IMR-90 (cell line): ENCODE measurements around the gene LANCL1. TPM values are rescaled to one million over a fixed set of nuclear protein-coding genes. Genes with fewer than 3 reads are reported as not detected.

Source experiments
- ATAC-seq: fragments of 200-7000 bp; cut with Tn5 transposase; 2 replicates; pipeline ENCODE4 v1.9.1; 2020; ENCODE audit warnings: low read depth, mild to moderate bottlenecking, moderate library complexity
- BruUV-seq: library from RNA; stranded (reverse); fragments of 400-500 nt; replicated peaks from 2 replicates; lab custom pipeline; 2021; lab: Mats Ljungman, UMichigan
- CTCF ChIA-PET: fragments of 300-600 bp; formaldehyde crosslinking; extraction: SDS; loops from one replicate; lab custom pipeline; 2021; ENCODE audit warnings: antibody characterized with exemption; lab: Yijun Ruan, JAX
- POLR2A ChIA-PET: fragments of 300-600 bp; sonication (Branson Sonifier 250); formaldehyde crosslinking; loops from one replicate; lab custom pipeline; 2022; ENCODE audit warnings: antibody characterized with exemption; ENCODE audit not compliant: unreplicated experiment; lab: Charles Lee
- DNase-seq: peaks from one replicate; pipeline ENCODE4 v3.0.0; 2013
- H2AFZ ChIP-seq: replicated peaks from 2 replicates; pipeline ENCODE3; 2013; ENCODE audit warnings: low read length, mild to moderate bottlenecking; ENCODE audit not compliant: poor library complexity
- H2AK5ac ChIP-seq: 2 replicates; pipeline ENCODE4 v1.6.1; 2013; ENCODE audit warnings: low read depth, low read length, inconsistent platforms
- H2AK9ac ChIP-seq: replicated peaks from 2 replicates; pipeline ENCODE3; 2013; ENCODE audit warnings: mild to moderate bottlenecking, low read depth, low read length, moderate library complexity; ENCODE audit not compliant: poor library complexity
- H2BK120ac ChIP-seq: 2 replicates; pipeline ENCODE4 v1.6.1; 2013; ENCODE audit warnings: low read depth, low read length, inconsistent platforms
- H2BK15ac ChIP-seq: 3 replicates; pipeline ENCODE4 v1.6.1; 2013; ENCODE audit warnings: low read depth, low read length, inconsistent platforms
- H2BK20ac ChIP-seq: 2 replicates; pipeline ENCODE4 v1.6.1; 2013; ENCODE audit warnings: low read depth, mild to moderate bottlenecking, inconsistent platforms, low read length, moderate library complexity
- H2BK5ac ChIP-seq: 2 replicates; pipeline ENCODE4 v1.6.1; 2013; ENCODE audit warnings: mild to moderate bottlenecking, low read depth, low read length, inconsistent platforms; ENCODE audit not compliant: poor library complexity, severe bottlenecking
- H3K14ac ChIP-seq: replicated peaks from 2 replicates; pipeline ENCODE4 v1.6.1; 2013; ENCODE audit warnings: low read depth, low read length, inconsistent platforms
- H3K18ac ChIP-seq: 2 replicates; pipeline ENCODE4 v1.6.1; 2013; ENCODE audit warnings: low read depth, low read length, control low read depth
- H3K23ac ChIP-seq: 2 replicates; pipeline ENCODE4 v1.6.1; 2013; ENCODE audit warnings: low read depth, low read length, inconsistent platforms
- H3K27ac ChIP-seq: 2 replicates; pipeline ENCODE4 v1.5.1; 2013; ENCODE audit warnings: mild to moderate bottlenecking, control low read depth, low read length; ENCODE audit not compliant: insufficient read depth
- H3K27me3 ChIP-seq: 2 replicates; pipeline ENCODE4 v1.6.1; 2013; ENCODE audit warnings: low read length; ENCODE audit not compliant: control insufficient read depth, insufficient read depth
- H3K36me3 ChIP-seq: 2 replicates; pipeline ENCODE4 v1.6.1; 2013; ENCODE audit warnings: low read length, mixed read lengths; ENCODE audit not compliant: control insufficient read depth, insufficient read depth
- H3K4ac ChIP-seq: 2 replicates; pipeline ENCODE4 v1.6.1; 2013; ENCODE audit warnings: low read depth, low read length, inconsistent platforms
- H3K4me1 ChIP-seq: 2 replicates; pipeline ENCODE4 v1.6.1; 2013; ENCODE audit warnings: low read length, mixed read lengths; ENCODE audit not compliant: control insufficient read depth, insufficient read depth
- H3K4me2 ChIP-seq: 2 replicates; pipeline ENCODE4 v1.6.1; 2013; ENCODE audit warnings: low read depth, mild to moderate bottlenecking, control low read depth, low read length, moderate library complexity
- H3K4me3 ChIP-seq: 2 replicates; pipeline ENCODE4 v1.5.1; 2013; ENCODE audit warnings: low read depth, mild to moderate bottlenecking, control low read depth, low read length, moderate library complexity; ENCODE audit not compliant: insufficient read depth
- H3K56ac ChIP-seq: 2 replicates; pipeline ENCODE4 v1.6.1; 2013; ENCODE audit warnings: low read length, inconsistent platforms; ENCODE audit not compliant: insufficient read depth; ENCODE audit errors: extremely low read depth
- H3K79me1 ChIP-seq, 2 experiments: 2 replicates each; pipeline ENCODE4 v1.6.1; 2013; ENCODE audit warnings: low read length in 2 of 2, inconsistent platforms in 1 of 2, low read depth in 1 of 2
- H3K9ac ChIP-seq: 2 replicates; pipeline ENCODE4 v1.6.1; 2013; ENCODE audit warnings: low read depth, low read length, control low read depth
- H3K9me1 ChIP-seq: 2 replicates; pipeline ENCODE4 v1.6.1; 2013; ENCODE audit warnings: low read length, inconsistent platforms; ENCODE audit not compliant: insufficient read depth
- H3K9me3 ChIP-seq: 2 replicates; pipeline ENCODE4 v1.6.1; 2013; ENCODE audit warnings: low read length; ENCODE audit not compliant: control insufficient read depth, insufficient read depth
- H4K20me1 ChIP-seq: 2 replicates; pipeline ENCODE4 v1.6.1; 2013; ENCODE audit warnings: low read length, inconsistent platforms; ENCODE audit not compliant: insufficient read depth
- H4K5ac ChIP-seq: 2 replicates; pipeline ENCODE4 v1.6.1; 2013; ENCODE audit warnings: mild to moderate bottlenecking, low read depth, low read length, control low read depth
- H4K8ac ChIP-seq, 2 experiments: 2 replicates each; pipeline ENCODE4 v1.6.1; 2013; ENCODE audit warnings: low read depth in 2 of 2, low read length in 2 of 2, control low read depth in 1 of 2, inconsistent platforms in 1 of 2
- H4K91ac ChIP-seq: 2 replicates; pipeline ENCODE4 v1.6.1; 2013; ENCODE audit warnings: low read depth, low read length, inconsistent platforms; ENCODE audit not compliant: insufficient read depth
- BHLHE40 ChIP-seq: fragments of 150-350 bp; IDR thresholded peaks from 2 replicates; pipeline ENCODE4 v1.6.1; 2016; ENCODE audit warnings: mild to moderate bottlenecking, low read depth, low read length
- CEBPB ChIP-seq: IDR thresholded peaks from 2 replicates; pipeline ENCODE4 v1.6.1; 2012; ENCODE audit warnings: low read depth, low read length, improper control_type of control experiment
- CHD1 ChIP-seq: IDR thresholded peaks from 2 replicates; pipeline ENCODE4 v1.6.1; 2012; ENCODE audit warnings: low read depth, low read length, improper control_type of control experiment
- CTCF ChIP-seq: conservative IDR thresholded peaks from 2 replicates; pipeline ENCODE4 v1.5.1; 2012; ENCODE audit warnings: mild to moderate bottlenecking, low read depth, low read length, improper control_type of control experiment
- ELK1 ChIP-seq: fragments of 150-350 bp; IDR thresholded peaks from 2 replicates; pipeline ENCODE4 v1.6.1; 2016; ENCODE audit warnings: low read depth, mild to moderate bottlenecking, low read length, moderate library complexity, borderline replicate concordance
- FOS ChIP-seq: fragments of 150-350 bp; IDR thresholded peaks from 2 replicates; pipeline ENCODE4 v1.6.1; 2016; ENCODE audit warnings: low read depth, low read length
- MAFK ChIP-seq: IDR thresholded peaks from 2 replicates; pipeline ENCODE4 v1.6.1; 2012; ENCODE audit warnings: low read depth, low read length, improper control_type of control experiment
- MAZ ChIP-seq: IDR thresholded peaks from 2 replicates; pipeline ENCODE4 v1.6.1; 2012; ENCODE audit warnings: low read depth, mild to moderate bottlenecking, low read length, improper control_type of control experiment, moderate library complexity, borderline replicate concordance
- MXI1 ChIP-seq: IDR thresholded peaks from 2 replicates; pipeline ENCODE4 v1.6.1; 2012; ENCODE audit warnings: low read depth, mild to moderate bottlenecking, low read length, moderate library complexity, borderline replicate concordance
- NFE2L2 ChIP-seq: fragments of 150-350 bp; IDR thresholded peaks from 2 replicates; pipeline ENCODE4 v1.6.1; 2016; ENCODE audit warnings: low read depth, mild to moderate bottlenecking, low read length
- POLR2A ChIP-seq: IDR thresholded peaks from 2 replicates; pipeline ENCODE4 v1.6.1; 2012; ENCODE audit warnings: mild to moderate bottlenecking, low read depth, low read length
- RAD21 ChIP-seq: IDR thresholded peaks from 2 replicates; pipeline ENCODE4 v1.6.1; 2012; ENCODE audit warnings: low read length, improper control_type of control experiment
- RCOR1 ChIP-seq: IDR thresholded peaks from 2 replicates; pipeline ENCODE4 v1.6.1; 2012; ENCODE audit warnings: mild to moderate bottlenecking, low read length, improper control_type of control experiment; ENCODE audit not compliant: insufficient replicate concordance
- RFX5 ChIP-seq: IDR thresholded peaks from 2 replicates; pipeline ENCODE4 v1.8.0; 2012; ENCODE audit warnings: low read depth, mild to moderate bottlenecking, low read length, moderate library complexity
- SMC3 ChIP-seq: fragments of 150-350 bp; IDR thresholded peaks from 2 replicates; pipeline ENCODE4 v1.6.1; 2016; ENCODE audit warnings: low read depth, mild to moderate bottlenecking, antibody characterized with exemption, low read length, moderate library complexity
- USF2 ChIP-seq: fragments of 150-350 bp; IDR thresholded peaks from 2 replicates; pipeline ENCODE4 v1.6.1; 2017; ENCODE audit warnings: mild to moderate bottlenecking, antibody characterized with exemption, low read length, low read depth
- dilution Hi-C: fragments of 300-500 bp; cut with HindIII; formaldehyde crosslinking; loops from one replicate; pipeline ENCODE4 v1.14.3; 2018; ENCODE audit warnings: low sequenced_read_pairs; ENCODE audit not compliant: unreplicated experiment
- in situ Hi-C: fragments of 300-500 bp; cut with MboI; formaldehyde crosslinking; loops from 3 replicates; pipeline ENCODE4 v1.14.3; 2019; ENCODE audit warnings: low sequenced_read_pairs, inconsistent platforms, mixed read lengths
- intact Hi-C: fragments of 100-400 bp; cut with micrococcal nuclease; formaldehyde crosslinking; loops from 2 replicates; pipeline ENCODE4 v1.10.0; 2022
- polyA plus RNA-seq, 3 experiments: library from polyadenylated mRNA; depleted of rRNA; stranded (reverse); fragments of >200 nt; gene quantifications; 2 replicates each; pipeline ENCODE4 v1.2.3, GENCODE V29; 2012; ENCODE audit warnings: low replicate concordance in 1 of 3
- total RNA-seq: library from RNA; depleted of rRNA; stranded (reverse); fragments of >200 nt; gene quantifications from 2 replicates; pipeline ENCODE4 v1.2.3, GENCODE V29; 2012

LANCL1 gene
- total and polyA plus RNA-seq, 2 of the 4 experiments (the other 2 are of a cell fraction): 29.7 to 53.8 TPM

- H3K9me1 ChIP-seq: no peaks in the 10 kb centered on the region
- no peak overlapping the region for H3K27ac ChIP-seq
- H3K14ac ChIP-seq: no peak overlapping the region
- ChIA-PET POLR2A (no interaction called here), CTCF (no interaction called here)
- no TSS peak for BruUV-seq
- H4K5ac ChIP-seq: no peak overlapping the region
- H2BK120ac ChIP-seq: no peak overlapping the region
- no peak for DNase-seq
- H3K36me3 ChIP-seq: no peaks in the 10 kb centered on the region
- no peak overlapping the region for H3K9ac ChIP-seq
- H2AK5ac ChIP-seq: no peak overlapping the region
- H2BK20ac ChIP-seq: no peak overlapping the region
- H3K18ac ChIP-seq: no peak overlapping the region
- intact Hi-C loops: no loop called here
- TF ChIP-seq POLR2A (no peak), FOS (no peak), CHD1 (no peak), BHLHE40 (no peak), USF2 (no peak), ELK1 (no peak), SMC3 (no peak), RCOR1 (no peak), NFE2L2 (no peak), MAZ (no peak), CEBPB (no peak), CTCF (no peak), RFX5 (no peak), RAD21 (no peak), MAFK (no peak), MXI1 (no peak)
- H3K79me1 ChIP-seq: no peaks in the 10 kb centered on the region
- no peaks in the 10 kb centered on the region for H3K9me3 ChIP-seq
- H3K4me2 ChIP-seq: no peak overlapping the region
- no peak overlapping the region for H2AK9ac ChIP-seq
- no peaks in the 10 kb centered on the region for H3K27me3 ChIP-seq
- H2BK5ac ChIP-seq: no peak overlapping the region
- in situ Hi-C loops: no loop called here
- no peak overlapping the region for H4K91ac ChIP-seq
- no peak overlapping the region for H2AFZ ChIP-seq
- H3K56ac ChIP-seq: no peak overlapping the region
- dilution Hi-C loops: no loop called here
- H3K4me1 ChIP-seq: no peaks in the 10 kb centered on the region
- H2BK15ac ChIP-seq: no peak overlapping the region
- no peak for ATAC-seq
- H3K4me3 ChIP-seq: no peak overlapping the region
- no peak overlapping the region for H3K4ac ChIP-seq
- H4K8ac ChIP-seq: no peak overlapping the region
- H3K23ac ChIP-seq: no peak overlapping the region
- no peaks in the 10 kb centered on the region for H4K20me1 ChIP-seq
These were observed 45.8 kb upstream of the LANCL1 start for GRCh38 chr2:210522399-210522798.
